Cardiac fibroblast (primary cell): ENCODE measurements around the gene DKK3.
A peak's percentile ranks its signal among the peaks of the same experiment; 100 is the strongest.

Source experiments
- DNase-seq, 2 donors: peaks; one replicate each; pipeline versions ENCODE4 v3.0.0 to v3.0.0-alpha.2; 2010; ENCODE audit warnings: low read depth in 2 of 2
- H3K4me3 ChIP-seq, 2 donors: replicated peaks in 1 of 2; 1 replicate in 1 of 2; 2 replicates in 1 of 2; pipeline ENCODE4 v1.5.1; 2011; ENCODE audit warnings: low read depth in 2 of 2, low read length in 2 of 2, mild to moderate bottlenecking in 2 of 2, moderate library complexity in 1 of 2
- TF ChIP-seq, protein P1 (sequence below): IDR thresholded peaks from one replicate; pipeline ENCODE4 v1.5.1; 2011; ENCODE audit warnings: low read depth, mild to moderate bottlenecking, low read length, inconsistent platforms

DKK3 gene

DNA sequence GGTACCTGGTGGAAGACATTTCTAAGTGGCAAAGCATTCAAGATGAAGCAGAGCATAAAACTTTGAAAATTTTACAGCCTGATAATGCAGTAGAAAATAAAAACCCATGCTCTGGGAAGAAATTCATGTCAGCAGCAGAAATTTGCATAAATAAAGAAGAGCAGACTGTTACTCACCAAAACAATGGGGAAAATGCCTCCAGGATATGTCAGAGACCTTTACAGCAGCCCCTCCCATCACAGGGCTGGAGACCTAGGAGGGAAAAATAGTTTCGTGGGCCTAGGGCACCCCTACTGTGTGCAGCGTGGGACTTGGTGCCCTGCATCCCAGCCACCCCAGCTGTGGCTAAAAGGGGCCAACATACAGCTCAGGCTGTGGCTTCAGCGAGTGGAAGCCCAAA lies 5.4 kb upstream of the DKK3 start:
- TF ChIP-seq, protein P1, sequence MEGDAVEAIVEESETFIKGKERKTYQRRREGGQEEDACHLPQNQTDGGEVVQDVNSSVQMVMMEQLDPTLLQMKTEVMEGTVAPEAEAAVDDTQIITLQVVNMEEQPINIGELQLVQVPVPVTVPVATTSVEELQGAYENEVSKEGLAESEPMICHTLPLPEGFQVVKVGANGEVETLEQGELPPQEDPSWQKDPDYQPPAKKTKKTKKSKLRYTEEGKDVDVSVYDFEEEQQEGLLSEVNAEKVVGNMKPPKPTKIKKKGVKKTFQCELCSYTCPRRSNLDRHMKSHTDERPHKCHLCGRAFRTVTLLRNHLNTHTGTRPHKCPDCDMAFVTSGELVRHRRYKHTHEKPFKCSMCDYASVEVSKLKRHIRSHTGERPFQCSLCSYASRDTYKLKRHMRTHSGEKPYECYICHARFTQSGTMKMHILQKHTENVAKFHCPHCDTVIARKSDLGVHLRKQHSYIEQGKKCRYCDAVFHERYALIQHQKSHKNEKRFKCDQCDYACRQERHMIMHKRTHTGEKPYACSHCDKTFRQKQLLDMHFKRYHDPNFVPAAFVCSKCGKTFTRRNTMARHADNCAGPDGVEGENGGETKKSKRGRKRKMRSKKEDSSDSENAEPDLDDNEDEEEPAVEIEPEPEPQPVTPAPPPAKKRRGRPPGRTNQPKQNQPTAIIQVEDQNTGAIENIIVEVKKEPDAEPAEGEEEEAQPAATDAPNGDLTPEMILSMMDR: no peak
- DNase-seq: peak in 1 of 2 donors; percentile 56
- H3K4me3 ChIP-seq: no peak overlapping the region

DNA sequence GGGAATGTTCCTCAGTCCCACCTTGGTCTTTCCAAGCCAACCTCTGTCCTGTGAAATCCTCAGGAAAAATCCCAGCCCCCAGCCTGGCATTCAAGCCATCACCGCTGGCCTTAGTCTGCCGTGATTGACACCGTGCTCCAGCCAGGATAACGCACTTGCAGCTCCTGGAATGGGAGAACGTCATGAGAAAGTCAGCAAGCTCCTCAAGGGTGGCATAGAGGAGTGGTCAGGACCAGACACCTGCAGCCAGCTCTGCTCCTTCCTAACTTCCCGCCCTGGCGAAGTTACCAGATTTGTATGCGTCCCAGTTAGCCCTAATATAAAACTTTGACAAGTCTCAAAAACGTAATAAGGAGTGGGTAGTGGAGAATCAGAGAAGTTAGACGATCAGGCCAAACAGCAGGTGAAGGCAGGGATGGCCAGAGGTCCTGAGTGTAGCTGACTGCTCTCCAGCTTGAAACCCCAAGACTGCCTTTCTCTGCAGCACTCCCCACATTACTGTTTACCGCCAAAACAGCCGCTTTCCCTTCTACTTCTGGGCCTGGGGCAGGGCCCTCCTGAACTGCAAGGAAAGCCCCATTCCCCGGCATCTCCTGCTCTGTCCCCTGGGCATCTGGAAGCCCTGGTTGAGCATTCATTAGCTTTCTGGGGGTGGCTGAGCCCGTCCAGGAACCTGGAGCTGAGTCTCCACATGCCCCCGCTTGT lies 1.3 kb upstream of the DKK3 start:
- no peak for DNase-seq
- TF ChIP-seq, protein P1: no peak
- H3K4me3 ChIP-seq: peak overlapping the region; percentile 28 to 40

DNA sequence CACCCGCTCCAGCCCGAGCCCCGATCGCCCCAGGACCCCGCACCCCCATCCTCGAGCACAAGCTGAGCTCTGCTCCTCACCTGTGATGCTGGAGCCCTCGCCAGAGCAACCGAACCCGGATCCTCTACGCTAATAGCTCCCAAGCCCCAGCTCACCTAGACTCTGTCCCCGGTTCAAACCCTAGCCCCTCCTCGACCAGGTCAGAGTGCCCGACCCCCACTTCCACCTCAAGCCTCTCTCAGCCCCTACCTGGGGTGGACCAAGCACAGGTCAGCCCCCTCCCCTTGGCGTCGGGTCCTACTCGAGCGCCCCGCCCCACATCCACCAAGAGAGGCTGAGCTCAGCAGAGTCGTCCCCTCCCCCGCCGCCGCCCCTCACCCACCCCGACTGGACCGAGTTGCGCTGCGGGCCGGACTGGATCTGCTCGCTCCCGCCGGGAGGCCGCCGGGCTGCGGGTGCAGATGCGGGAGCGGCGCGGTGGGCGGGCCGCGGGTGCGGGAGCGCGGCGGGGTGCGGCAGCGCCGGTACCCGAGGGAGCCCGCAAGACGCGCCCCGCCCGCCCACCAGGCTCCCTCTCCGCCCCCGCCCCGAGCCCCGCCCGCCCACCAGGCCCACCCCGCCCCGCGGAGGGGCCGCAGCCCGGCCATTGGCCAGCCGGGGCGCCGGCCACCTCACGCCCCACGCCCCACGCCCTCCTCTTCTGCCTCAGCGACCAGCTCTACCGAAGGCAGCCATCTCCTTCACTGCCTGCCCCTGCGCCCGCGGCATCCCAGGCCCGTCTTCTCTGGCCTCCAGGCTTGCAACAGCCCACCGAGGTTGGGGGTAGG lies 577 bp upstream of the DKK3 start:
- TF ChIP-seq, protein P1: no peak
- peak overlapping the region; percentile 68 to 89 for H3K4me3 ChIP-seq
- DNase-seq: peak in 1 of 2 donors; percentile 67

DNA sequence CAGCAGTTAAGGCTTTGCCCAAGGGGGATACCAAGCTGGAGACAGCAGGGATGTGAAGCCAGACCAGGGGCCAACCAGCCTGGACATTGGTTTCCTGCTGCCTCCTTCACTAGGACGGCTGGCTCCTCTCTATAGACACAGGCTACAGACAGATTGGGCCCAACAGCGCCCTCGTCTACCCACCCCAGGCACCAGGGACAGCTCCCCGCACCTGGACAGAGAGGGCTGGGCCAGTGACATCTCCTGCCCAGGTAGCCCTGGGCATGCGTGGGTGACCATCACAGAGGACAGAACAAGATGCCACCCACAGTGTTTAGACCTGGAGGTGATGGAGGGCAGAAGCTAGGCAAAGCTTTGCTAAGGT lies 1.2 kb downstream of the DKK3 start:
- TF ChIP-seq, protein P1: no peak
- H3K4me3 ChIP-seq: no peak overlapping the region
- DNase-seq: no peak

DNA sequence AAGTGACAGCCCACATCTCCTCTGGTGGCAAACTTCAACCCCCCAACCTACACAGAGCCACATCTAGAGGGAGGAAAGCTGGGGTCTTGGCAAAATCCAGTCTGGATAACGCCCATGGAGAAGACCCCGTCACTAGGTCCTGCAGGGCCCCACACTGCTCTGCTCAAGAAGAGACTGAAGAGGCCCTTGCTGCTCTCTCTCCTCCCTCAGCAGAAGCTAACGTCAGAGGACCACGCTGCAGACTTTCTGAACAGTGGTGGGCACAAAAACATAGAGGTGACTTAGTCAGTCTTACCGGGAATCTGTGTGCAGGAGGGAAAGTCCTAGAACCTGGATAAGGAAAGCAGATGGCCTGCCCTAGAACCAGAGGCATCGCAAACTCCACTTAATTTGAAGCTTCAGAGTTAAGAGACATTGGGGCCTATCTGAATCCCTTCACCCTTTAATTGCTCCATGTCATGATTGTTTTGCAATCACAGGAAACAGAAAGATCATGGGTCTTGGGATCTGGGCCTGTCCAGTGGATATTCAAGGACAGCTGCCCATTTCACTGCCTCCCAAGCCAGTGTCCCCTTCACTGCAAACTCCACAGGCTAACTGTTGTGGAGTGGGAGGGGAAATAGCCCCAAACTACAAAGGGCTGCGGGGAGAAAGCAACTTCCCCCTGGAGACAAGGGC lies 1.7 kb downstream of the DKK3 start:
- no peak for DNase-seq
- TF ChIP-seq, protein P1: no peak
- no peak overlapping the region for H3K4me3 ChIP-seq

DNA sequence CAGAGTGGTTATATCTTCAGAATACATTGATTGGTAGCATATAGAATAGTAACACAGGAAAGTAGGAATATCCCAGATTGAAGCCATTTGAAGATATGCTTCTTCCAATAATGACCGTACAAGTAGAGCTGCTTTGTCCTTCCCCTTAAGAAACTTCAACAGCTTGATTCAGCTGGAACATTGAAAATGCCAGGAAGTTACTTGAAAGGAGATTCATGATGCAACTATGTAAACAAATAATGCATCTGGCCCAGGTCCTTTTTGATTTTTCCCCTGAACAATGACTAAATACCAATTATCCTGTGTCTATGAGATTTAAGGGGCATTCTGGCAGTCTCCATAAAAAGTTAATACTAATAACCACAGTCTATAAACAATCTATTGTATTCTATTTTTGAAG lies 3.0 kb downstream of the DKK3 start:
- H3K4me3 ChIP-seq: peak overlapping the region in 1 of 2 donors; percentile 12
- peak; percentile 75 to 91 for DNase-seq
- TF ChIP-seq, protein P1: no peak
